Glutamatergic neuron (in vitro differentiated cells): Measurements from ENCODE around the gene ZYX. TPM values are rescaled to one million over a fixed set of nuclear protein-coding genes. Genes with fewer than 3 reads are reported as not detected.
A peak's percentile ranks its signal among the peaks of the same experiment; 100 is the strongest.

Experiments
- DNase-seq: peaks from one replicate; pipeline ENCODE4 v3.0.0; 2022
- H3K27ac Mint-ChIP-seq: one replicate; pipeline ENCODE4 v1.8.0; 2020; ENCODE audit warnings: mild to moderate bottlenecking, mixed read lengths, inconsistent platforms; ENCODE audit not compliant: unreplicated experiment
- H3K27me3 Mint-ChIP-seq: one replicate; pipeline ENCODE4 v1.8.0; 2020; ENCODE audit warnings: mild to moderate bottlenecking, moderate library complexity, mixed read lengths, inconsistent platforms; ENCODE audit not compliant: unreplicated experiment
- H3K36me3 Mint-ChIP-seq: one replicate; pipeline ENCODE4 v1.8.0; 2020; ENCODE audit warnings: mild to moderate bottlenecking, mixed read lengths, inconsistent platforms; ENCODE audit not compliant: unreplicated experiment
- H3K4me1 Mint-ChIP-seq: one replicate; pipeline ENCODE4 v1.8.0; 2020; ENCODE audit warnings: mild to moderate bottlenecking, low read depth, mixed read lengths, inconsistent platforms; ENCODE audit not compliant: unreplicated experiment
- H3K4me3 Mint-ChIP-seq: one replicate; pipeline ENCODE4 v1.8.0; 2020; ENCODE audit warnings: mild to moderate bottlenecking, mixed read lengths, inconsistent platforms; ENCODE audit not compliant: unreplicated experiment
- H3K9me3 Mint-ChIP-seq: one replicate; pipeline ENCODE4 v1.8.0; 2020; ENCODE audit warnings: mild to moderate bottlenecking, moderate library complexity, mixed read lengths, inconsistent platforms; ENCODE audit not compliant: unreplicated experiment
- CTCF ChIP-seq: fragments of 200-600 bp; sonication (generic); IDR thresholded peaks from one replicate; pipeline ENCODE4 v1.5.0; 2021; ENCODE audit not compliant: partially characterized antibody, unreplicated experiment
- total RNA-seq: library from RNA; stranded (reverse); fragmentation: NEBNext Ultra II Directional; extraction: Animal tissue kit (Norgen Biotek cat#: 25700); gene quantifications from one replicate; pipeline ENCODE4 v1.2.1, GENCODE V29; 2021; ENCODE audit not compliant: unreplicated experiment

The ZYX gene
- total RNA-seq, 1 donor from 2014 or later, result 163 TPM

DNA sequence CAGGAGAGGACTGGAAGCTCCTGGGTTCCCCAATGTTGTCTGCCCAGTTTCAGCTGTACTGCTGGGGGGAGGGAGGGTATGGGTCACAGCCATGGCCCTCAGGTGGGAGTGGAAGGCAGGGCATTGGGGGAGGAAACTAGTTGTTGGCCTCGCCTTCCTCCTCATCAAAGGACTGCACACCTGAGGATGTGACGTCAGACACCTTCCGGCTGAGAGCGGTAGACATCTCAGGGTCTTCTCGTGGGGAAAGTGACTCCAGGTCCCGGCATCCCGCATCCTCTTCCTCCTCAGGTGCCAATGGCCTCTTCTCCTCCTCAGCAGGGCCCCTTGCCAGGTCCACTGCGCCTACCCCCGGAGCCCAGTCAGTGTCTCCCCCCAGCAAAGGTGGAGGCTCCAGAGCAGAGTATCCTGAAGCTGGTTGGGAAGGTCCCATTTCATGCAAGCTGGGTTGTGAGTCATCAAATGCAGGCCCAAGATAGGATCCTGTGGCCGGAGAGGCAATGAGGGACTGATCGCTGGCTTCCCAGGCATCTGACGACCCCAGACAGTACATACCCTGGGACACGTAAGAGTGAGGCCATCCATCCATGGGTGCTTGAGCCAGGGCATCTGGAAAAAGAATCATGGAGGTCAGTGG lies 24.6 kb upstream of the ZYX start:
- peaks cover 23% of the 10 kb centered on the region for H3K4me1 Mint-ChIP-seq
- H3K27ac Mint-ChIP-seq, result no peak overlapping the region
- H3K27me3 Mint-ChIP-seq, result peaks cover 16% of the 10 kb centered on the region
- H3K9me3 Mint-ChIP-seq, result peaks cover 14% of the 10 kb centered on the region
- H3K36me3 Mint-ChIP-seq, result peaks cover 30% of the 10 kb centered on the region
- no peak for DNase-seq
- no peak overlapping the region for H3K4me3 Mint-ChIP-seq
- TF ChIP-seq CTCF, result no peak

DNA sequence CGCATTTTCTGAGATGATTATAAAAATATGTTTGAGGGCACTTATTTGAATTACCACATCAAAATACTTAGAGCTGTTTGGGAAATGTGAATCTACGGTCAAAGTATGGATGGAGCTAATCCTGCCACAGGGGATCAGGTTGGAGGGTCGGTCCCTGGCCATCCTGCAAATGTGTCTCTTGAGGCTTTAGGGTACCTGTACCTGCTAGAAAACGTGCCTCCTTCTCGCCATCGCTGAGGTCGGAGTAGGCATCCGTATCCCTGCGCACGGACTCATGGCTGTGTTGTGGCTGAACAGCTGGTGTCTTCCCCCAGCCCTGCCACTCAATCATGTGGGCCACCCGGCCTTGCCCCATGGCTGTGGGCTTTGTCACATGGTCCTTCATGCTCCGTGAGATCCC lies 22.5 kb upstream of the ZYX start:
- Mint-ChIP-seq H3K9me3 (peaks cover 20% of the 10 kb centered on the region), H3K36me3 (peaks cover 23% of the 10 kb centered on the region), H3K4me3 (no peak overlapping the region), H3K27ac (no peak overlapping the region), H3K4me1 (peaks cover 21% of the 10 kb centered on the region), H3K27me3 (peaks cover 20% of the 10 kb centered on the region)
- DNase-seq, result no peak
- TF ChIP-seq CTCF, result no peak

DNA sequence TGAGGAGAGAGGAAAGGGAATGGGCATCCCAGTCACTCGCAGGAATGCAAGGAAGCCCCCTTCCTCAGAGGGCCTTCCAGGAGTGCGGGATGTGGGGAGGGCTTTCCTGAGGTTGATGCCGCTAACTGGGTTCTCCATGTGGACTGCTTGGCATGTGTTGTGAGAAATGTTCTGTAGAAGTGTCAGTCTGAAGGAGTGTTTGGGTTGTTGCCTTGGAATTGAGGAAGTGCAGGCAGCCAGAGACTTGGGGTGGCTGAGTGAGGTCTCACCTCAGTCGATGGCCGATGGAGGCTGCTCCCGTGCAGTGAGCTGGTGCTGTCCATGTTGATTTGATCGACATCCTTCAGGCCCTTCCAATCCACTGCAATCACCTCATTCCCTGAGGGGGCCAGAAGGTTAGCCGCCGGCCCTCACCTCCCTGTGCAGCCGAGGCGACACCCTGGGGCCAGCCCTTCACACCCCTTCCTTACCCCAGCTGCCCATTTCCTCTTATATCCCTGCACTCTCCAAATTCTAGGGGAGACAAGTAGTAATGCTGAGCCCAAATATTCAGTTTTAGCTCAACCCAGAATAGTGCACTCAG lies 21.3 kb upstream of the ZYX start:
- no peak for DNase-seq
- H3K9me3 Mint-ChIP-seq, result peaks cover 20% of the 10 kb centered on the region
- peak overlapping the region; percentile 90 for H3K4me3 Mint-ChIP-seq
- H3K27ac Mint-ChIP-seq, result peak overlapping the region; percentile 90
- peaks cover 14% of the 10 kb centered on the region for H3K36me3 Mint-ChIP-seq
- no peak for TF ChIP-seq CTCF
- H3K27me3 Mint-ChIP-seq, result peaks cover 19% of the 10 kb centered on the region
- peaks cover 16% of the 10 kb centered on the region for H3K4me1 Mint-ChIP-seq

DNA sequence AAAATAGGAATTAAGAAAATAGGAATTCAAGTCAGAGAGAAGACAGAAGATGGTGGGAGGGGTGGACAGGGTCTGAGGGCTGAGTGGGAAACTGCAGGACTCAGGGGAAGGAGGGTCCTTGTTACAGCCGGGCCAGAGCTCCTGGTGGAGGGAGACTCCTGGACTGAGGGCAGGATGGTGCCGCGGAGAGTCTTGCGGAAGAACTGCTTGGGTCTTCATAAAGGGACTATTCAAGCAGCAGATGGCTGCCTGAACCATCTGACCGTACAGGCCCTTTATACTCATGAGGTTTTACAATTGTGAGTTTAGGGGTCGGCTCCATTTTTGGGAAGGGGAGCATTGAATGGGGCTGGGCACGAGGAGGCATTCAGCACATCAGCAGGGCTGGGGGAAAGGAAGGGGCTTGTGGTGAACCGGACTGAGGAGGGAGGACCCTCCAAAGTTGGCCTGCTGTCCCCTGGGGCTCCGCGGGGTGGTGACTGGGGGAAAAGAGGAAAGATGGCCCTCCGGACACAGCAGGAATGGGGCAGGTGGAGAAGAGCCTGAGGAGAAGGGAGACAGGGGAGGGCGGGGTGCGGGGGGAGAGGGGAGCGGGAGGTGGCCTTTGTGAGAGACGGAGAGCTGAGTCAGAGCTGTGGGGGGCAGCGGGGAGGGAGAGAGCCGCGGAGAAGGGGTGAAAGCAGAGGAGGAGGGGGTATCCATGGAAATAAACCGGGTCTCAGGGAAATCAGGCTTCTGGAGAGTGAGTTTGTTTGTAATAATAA lies 20.2 kb upstream of the ZYX start:
- H3K27ac Mint-ChIP-seq, result peak overlapping the region; percentile 90
- peak overlapping the region; percentile 90 for H3K4me3 Mint-ChIP-seq
- H3K27me3 Mint-ChIP-seq, result peaks cover 19% of the 10 kb centered on the region
- peaks cover 14% of the 10 kb centered on the region for H3K36me3 Mint-ChIP-seq
- H3K9me3 Mint-ChIP-seq, result peaks cover 22% of the 10 kb centered on the region
- DNase-seq, result peak; percentile 50
- TF ChIP-seq CTCF, result no peak
- H3K4me1 Mint-ChIP-seq, result peaks cover 16% of the 10 kb centered on the region
